SK-N-MC (cell line): ENCODE data around the gene BTG1.
A peak's percentile ranks its signal among the peaks of the same experiment; 100 is the strongest.

Experiments
- DNase-seq: peaks from one replicate; pipeline ENCODE4 v3.0.0-alpha.2; 2011; ENCODE audit warnings: low read depth, low spot score
- H3K27ac ChIP-seq: fragments of 200-600 bp; sonication (generic); 2 replicates; pipeline ENCODE4 v1.5.1; 2016; ENCODE audit warnings: mixed run types
- H3K36me3 ChIP-seq: fragments of 200-600 bp; sonication (generic); 2 replicates; pipeline ENCODE4 v1.6.1; 2017; ENCODE audit warnings: antibody characterized with exemption, low read length, mixed read lengths; ENCODE audit not compliant: insufficient read depth
- H3K4me3 ChIP-seq: fragments of 200-600 bp; sonication (generic); 2 replicates; pipeline ENCODE4 v1.5.1; 2016
- H3K9ac ChIP-seq: fragments of 200-600 bp; sonication (generic); 2 replicates; pipeline ENCODE4 v1.8.0; 2017; ENCODE audit warnings: mixed run types, mixed read lengths; ENCODE audit not compliant: insufficient read length
- H3K9me3 ChIP-seq: fragments of 200-600 bp; sonication (generic); 2 replicates; pipeline ENCODE4 v1.6.1; 2017; ENCODE audit warnings: low read depth, mild to moderate bottlenecking, antibody characterized with exemption, low read length, moderate library complexity, mixed read lengths
- EZH2 ChIP-seq: fragments of 200-600 bp; sonication (generic); IDR thresholded peaks from one replicate; pipeline ENCODE4 v1.6.1; 2017; ENCODE audit warnings: antibody characterized with exemption
- FOXP2 ChIP-seq: optimal IDR thresholded peaks from 2 replicates; pipeline ENCODE3; 2011; ENCODE audit warnings: mild to moderate bottlenecking, moderate library complexity; ENCODE audit not compliant: insufficient read depth; ENCODE audit errors: extremely low read length, control extremely low read depth
- POLR2AphosphoS5 ChIP-seq: IDR thresholded peaks from 2 replicates; pipeline ENCODE4 v1.6.1; 2012; ENCODE audit warnings: mild to moderate bottlenecking, low read depth, low read length, borderline replicate concordance

BTG1 gene

DNA sequence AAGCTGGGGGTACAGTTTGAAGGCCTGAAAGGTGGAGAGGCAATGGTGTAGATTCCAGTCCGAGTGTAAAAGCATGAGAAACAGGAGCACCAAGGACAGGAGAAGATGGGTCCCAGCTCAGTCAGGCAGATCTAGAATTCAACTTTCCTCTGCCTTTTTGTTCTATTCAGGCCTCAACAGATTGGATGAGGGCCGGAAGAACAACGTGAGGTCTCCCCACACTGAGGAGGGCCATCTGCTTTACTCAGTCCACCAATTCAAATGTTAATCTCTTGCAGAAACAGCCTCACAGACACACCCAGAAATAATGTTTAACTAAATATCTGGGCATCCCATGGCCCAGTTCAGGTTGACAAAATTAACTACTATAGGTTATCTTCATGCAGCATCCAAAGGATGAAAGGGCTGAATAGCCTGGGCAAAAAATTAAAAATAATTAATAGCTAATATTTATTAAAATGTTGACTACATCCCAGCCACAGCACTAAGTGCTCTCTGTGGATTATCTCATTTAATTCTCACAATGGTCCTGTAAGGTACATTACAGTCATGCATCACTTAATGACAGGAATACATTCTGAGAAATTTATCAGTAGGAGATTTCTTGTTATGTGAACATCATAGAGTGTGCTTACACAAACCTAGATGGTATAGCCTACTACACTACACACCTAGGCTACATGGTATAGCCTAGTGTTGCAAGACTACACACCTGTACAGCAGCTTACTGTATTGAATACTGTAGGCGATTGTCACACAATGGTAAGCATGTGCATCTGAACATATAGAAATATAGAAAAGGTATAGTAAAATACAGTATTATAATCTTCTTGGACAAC, 22.5 kb downstream of the BTG1 start:
- TF ChIP-seq EZH2 (no peak), FOXP2 (no peak), POLR2AphosphoS5 (no peak)
- H3K36me3 ChIP-seq = no peaks in the 10 kb centered on the region
- no peak for DNase-seq
- H3K9me3 ChIP-seq = peaks cover 3% of the 10 kb centered on the region; the same call in 1 of the 2 replicates
- no peak overlapping the region for H3K27ac ChIP-seq
- no peak overlapping the region for H3K9ac ChIP-seq
- H3K4me3 ChIP-seq = no peak overlapping the region

DNA sequence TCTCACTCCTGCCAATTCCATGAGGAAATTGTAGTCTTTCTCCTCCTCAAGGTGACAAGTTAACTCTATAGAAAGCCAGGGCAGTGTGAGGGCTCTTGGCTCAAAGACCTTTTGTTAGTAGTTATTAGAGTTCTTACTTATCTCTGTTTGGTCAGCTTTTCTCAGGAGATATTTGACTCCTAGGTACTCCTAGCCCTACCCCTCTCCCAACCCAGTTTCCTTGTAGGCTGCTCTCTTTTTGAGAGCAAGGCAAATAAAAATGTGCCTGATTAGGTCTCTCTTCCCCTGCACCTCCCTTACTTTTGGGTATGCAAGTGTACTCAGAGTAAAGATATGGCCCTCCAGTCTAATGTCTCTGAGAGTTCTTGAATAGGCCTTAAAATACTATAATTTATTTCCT, 23.8 kb downstream of the BTG1 start:
- Histone ChIP-seq H3K9ac (no peak overlapping the region), H3K27ac (no peak overlapping the region), H3K9me3 (peaks cover 3% of the 10 kb centered on the region; the same call in 1 of the 2 replicates), H3K4me3 (no peak overlapping the region), H3K36me3 (no peaks in the 10 kb centered on the region)
- no peak for TF ChIP-seq EZH2
- no peak for TF ChIP-seq POLR2AphosphoS5
- TF ChIP-seq FOXP2 = no peak
- no peak for DNase-seq

DNA sequence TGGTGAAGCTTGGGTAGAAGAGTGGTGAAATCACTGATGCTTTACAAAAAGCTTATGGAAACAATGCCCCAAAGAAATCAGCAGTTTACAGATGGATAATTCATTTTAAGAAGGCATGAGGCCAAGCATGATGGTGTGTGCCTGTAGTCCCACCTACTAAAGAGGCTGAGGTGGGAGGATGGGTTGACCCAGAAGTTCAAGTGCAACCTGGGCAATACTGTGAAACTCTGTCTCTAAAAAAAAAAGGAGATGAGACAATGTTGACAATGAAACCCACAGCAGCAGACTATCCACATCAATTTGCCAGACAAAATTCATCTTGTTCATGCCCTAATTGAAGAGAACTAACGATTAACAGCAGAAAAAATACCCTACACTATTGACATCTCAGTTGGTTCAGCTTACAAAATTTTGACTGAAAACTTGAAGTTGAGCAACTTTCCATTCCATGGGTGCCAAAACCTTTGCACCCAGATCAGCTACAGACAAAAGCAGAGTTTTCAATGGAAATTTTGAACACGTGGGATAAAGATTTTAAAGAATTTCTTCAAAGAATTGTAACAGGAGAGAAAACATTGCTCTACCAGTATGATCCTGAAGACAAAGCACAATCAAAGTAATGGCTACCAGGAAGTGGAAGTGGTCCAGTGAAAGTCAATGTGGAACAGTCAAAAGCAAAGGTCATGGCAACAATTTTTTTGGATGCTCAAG, 26.7 kb downstream of the BTG1 start:
- DNase-seq = no peak
- Histone ChIP-seq H3K27ac (no peak overlapping the region), H3K36me3 (no peaks in the 10 kb centered on the region), H3K9ac (no peak overlapping the region), H3K4me3 (no peak overlapping the region), H3K9me3 (peaks cover 3% of the 10 kb centered on the region; the same call in 1 of the 2 replicates)
- TF ChIP-seq EZH2 = no peak
- no peak for TF ChIP-seq FOXP2
- TF ChIP-seq POLR2AphosphoS5 = no peak

DNA sequence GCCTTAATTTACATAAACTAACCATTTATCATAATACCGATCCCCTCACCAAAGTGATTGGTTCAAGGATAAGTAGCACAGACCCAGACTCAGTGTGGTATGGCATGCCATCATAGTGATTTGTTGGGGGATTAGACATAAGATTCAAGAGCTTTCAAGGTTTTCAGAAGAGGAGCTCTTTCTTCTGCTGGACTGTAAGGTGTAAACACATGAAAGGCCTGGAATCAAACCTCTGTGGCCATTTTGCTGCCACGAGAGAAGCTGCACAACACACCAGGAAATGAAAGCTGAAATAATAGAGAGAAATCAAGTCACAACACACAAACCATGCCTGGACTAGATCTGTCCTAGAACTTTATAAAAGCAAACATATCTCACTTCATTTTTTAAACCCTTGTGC, 30.8 kb downstream of the BTG1 start:
- Histone ChIP-seq H3K36me3 (no peaks in the 10 kb centered on the region), H3K9me3 (peaks cover 3% of the 10 kb centered on the region; the same call in 1 of the 2 replicates), H3K9ac (no peak overlapping the region), H3K27ac (no peak overlapping the region), H3K4me3 (no peak overlapping the region)
- TF ChIP-seq POLR2AphosphoS5 (no peak), EZH2 (no peak)
- no peak for DNase-seq

DNA sequence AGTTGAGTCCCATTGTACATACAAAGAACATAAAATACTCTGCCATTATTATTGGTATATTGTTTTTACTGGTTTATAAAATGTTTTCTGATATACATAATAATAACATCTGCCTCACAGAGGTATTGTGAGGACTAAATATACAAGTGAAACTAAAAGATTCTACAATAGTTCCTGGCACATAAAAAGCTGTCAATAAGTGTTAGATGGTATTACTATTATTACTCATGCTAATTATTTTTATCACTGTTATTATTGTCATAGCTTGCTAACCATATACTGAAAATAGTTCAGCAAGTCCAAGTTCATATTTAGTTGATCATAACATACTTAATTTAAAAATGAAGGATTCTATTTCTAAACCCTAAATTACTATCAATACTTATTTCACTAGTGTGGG, 34.4 kb downstream of the BTG1 start:
- Histone ChIP-seq H3K27ac (no peak overlapping the region), H3K9ac (no peak overlapping the region), H3K4me3 (no peak overlapping the region), H3K9me3 (no peaks in the 10 kb centered on the region), H3K36me3 (no peaks in the 10 kb centered on the region)
- no peak for DNase-seq
- TF ChIP-seq EZH2 (no peak), POLR2AphosphoS5 (no peak), FOXP2 (no peak)

DNA sequence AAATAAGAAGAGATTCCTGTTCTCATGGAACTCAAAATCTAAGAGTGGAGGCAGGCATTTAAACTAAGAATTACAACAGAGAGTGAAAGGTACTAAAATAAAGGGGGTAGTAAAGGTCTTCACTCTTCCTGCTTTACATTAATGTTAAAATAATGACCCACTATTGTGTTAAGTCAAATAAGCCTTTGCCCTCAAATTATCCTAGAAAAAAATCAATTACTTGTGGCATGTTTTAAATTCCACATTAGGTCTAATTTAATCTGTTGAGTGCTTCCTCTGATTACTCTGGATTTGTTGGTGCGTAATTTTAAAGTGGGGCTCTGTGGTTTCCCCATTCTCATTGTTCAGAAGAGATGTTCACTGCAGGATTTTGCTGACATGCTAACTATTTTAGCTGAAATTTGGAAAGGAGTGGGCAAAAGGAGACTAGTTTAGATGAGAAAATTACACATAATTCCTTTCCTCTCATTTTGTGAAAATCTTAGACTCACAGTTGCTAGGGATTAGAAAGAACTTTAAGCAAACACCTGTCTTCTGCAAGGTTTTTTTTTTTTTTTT, 35.5 kb downstream of the BTG1 start:
- Histone ChIP-seq H3K9me3 (no peaks in the 10 kb centered on the region), H3K4me3 (0 out of 2 replicates have a peak overlapping the region, but pooled peaks have one; percentile 25), H3K27ac (peak overlapping the region; percentile 86), H3K9ac (no peak overlapping the region), H3K36me3 (no peaks in the 10 kb centered on the region)
- TF ChIP-seq FOXP2 (no peak), POLR2AphosphoS5 (no peak), EZH2 (no peak)
- DNase-seq = no peak

DNA sequence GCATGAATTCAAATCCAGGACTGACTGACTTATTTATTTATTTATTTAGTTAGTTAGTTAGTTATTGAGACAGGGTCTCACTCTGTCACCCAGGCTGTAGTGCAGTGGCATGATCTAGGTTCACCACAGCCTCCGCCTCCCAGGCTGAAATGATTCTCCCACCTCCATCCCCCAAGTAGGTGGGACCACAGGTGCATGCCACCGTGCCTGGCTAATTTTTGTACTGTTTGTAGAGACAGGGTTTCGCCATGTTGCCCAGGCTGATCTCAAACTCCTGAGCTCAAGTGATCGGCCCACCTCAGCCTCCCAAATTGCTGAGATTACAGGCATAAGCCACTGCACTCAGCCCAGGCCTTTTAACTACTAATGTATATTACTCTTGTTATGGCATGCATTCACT, 36.0 kb downstream of the BTG1 start:
- Histone ChIP-seq H3K4me3 (no peak overlapping the region), H3K27ac (peak overlapping the region; percentile 86), H3K9ac (peak overlapping the region; percentile 35), H3K36me3 (no peaks in the 10 kb centered on the region), H3K9me3 (no peaks in the 10 kb centered on the region)
- TF ChIP-seq FOXP2 = no peak
- no peak for TF ChIP-seq EZH2
- TF ChIP-seq POLR2AphosphoS5 = no peak
- DNase-seq = no peak

DNA sequence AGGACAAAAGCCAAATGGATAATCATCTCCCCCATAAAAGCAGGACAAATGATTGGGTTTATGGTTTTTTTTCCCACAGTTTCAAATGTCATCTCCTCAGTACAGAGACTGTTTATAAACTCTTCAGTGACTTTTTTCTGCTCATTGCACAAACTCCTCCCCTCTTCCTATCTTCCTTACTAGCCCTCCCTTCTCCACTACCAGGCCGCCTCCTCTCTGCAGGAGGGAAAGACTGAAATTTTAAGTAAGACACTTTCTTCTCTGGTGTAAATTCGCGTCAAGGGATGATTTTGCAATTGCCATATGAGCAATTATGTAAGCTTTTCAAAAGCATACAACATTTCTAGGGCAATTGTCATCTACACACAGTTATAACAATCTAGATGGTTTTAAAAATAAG, 37.0 kb downstream of the BTG1 start:
- H3K9ac ChIP-seq = peak overlapping the region; percentile 35

More for the DNA sequence above, 37.0 kb downstream of the BTG1 start:
- Histone ChIP-seq H3K9me3 (no peaks in the 10 kb centered on the region), H3K4me3 (peak overlapping the region; percentile 64), H3K27ac (peak overlapping the region; percentile 86), H3K36me3 (no peaks in the 10 kb centered on the region)
- DNase-seq = peak; percentile 44
- TF ChIP-seq EZH2 (no peak), POLR2AphosphoS5 (no peak), FOXP2 (no peak)
